Stimulated activated CD4-positive, alpha-beta T cell treated with anti-CD3 and anti-CD28 coated beads, Interleukin-2, amount 100 ng/mL, for 48 hours (primary cell): ENCODE measurements around the gene LGI4.
"Not testable (repeated sequence)": the region's sequence is repeated elsewhere in the genome, so short reads cannot be mapped to it uniquely, and the experiment has no call there.

ENCODE experiments used
- DNase-seq, 2 donors: peaks; one replicate each; pipeline ENCODE4 v3.0.0-alpha.2; 2020

The LGI4 gene

GRCh38 chr19:35160629-35161433 lies 26.0 kb upstream of the LGI4 start:
- DNase-seq: no peak

GRCh38 chr19:35159606-35160005 lies 24.7 kb upstream of the LGI4 start:
- DNase-seq: no peak

DNA sequence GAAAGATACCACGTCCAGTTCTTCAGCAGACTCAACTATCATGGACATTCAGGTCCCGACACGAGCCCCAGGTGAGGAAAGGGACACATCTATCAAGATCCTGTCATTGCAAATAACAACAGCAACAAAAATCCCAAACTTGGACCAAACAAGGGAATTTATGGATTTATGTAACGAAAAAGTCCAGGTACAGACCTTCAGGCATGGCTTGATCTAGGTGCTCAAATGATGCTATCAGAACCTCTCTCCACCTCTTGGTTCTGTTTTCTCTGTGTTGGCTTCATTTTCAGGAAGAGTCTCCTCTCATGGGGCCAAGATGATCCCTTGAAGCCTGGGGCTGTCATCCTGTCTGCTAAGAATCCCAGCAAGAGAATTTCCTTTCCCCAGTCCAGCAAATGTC lies 22.6 kb upstream of the LGI4 start:
- DNase-seq: no peak

DNA sequence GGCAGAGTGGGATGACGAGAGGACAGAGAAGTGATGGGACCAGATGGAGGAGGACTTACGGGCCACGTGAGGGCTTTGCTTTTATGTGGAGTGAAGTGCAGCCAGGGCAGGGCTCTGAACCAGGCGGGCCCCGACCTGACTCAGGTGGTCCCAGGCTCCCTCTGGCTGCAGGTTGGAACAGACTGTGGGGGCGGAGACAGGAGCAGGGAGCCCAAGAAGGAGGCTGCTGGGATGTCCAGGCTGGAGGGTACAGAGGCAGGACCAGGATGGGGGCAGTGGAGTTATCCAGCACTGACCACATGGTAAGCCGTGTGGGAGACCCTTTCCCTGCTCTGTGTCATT lies 21.8 kb upstream of the LGI4 start:
- DNase-seq: no peak

- no peak for DNase-seq
Observed at GRCh38 chr19:35155981-35156672, 21.3 kb upstream of the LGI4 start.

DNA sequence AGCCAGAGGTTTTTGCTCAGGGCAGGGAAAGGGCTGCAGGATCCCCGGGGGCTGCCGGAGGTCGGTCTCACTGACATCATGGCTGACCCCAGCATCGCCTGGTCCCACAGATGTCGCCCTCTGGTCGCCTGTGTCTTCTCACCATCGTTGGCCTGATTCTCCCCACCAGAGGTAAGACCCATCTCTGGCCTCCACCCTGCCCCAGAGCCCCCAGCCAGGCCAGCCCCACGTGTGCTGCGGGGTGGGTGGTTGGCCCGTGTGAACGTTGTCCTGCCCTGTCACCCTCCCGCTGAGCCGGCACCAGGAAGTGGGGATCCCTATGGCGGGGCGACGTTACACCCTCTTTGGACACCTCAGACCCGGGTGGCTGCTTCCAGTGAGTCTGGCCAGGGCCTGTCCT lies 20.6 kb upstream of the LGI4 start:
- no peak for DNase-seq

GRCh38 chr19:35154525-35155406 lies 19.9 kb upstream of the LGI4 start, which contains the start of gene FXYD5:
TSS of gene FXYD5 (plus strand) at chr19:35154735. CDS start at chr19:35155551, 816 bp downstream.
- DNase-seq: peak; percentile 73 to 74

DNA sequence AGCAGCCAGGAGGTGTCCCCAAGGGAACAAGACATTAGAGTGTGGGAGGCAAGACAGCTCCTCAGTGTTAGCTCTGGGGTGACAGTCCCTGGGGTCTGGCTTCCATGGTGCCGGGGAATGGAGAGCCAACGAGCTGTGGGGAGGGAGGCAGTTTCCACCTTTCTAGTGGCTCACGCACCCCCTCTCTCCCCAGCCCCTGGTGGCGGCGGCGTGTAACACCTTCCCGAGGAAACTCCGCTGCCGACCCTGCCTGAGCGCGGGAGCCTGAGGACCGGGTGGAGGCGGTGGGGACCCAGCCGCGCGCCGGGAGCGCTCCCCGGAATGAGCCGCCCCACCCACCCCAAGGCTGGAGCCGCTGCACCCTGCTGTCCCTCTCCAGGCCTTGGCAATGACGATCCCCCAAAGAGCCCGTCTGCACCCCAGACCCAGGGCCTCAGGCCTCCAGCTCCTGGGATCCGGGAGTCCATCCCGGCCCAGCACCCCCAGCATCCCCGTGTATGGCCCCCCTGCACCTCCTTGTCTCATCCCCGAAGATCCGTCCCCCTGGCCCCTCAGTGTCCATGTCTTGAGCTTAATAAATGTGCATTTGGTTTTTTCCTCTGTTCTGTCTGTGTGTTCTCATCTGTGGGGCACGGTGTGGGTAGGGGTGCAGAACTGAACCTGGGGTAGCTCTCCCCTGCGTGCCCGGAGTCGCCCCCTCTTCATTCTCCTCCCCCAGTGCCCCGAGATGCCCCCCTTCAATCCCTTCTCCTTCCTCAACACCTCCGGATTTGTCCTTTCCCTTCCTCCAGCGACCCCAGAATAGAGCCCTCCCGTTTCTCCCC lies 19.1 kb upstream of the LGI4 start:
- peak; percentile 73 to 74 for DNase-seq

GRCh38 chr19:35153129-35153522 lies 18.3 kb upstream of the LGI4 start:
- not testable (repeated sequence) for DNase-seq

- no peak for DNase-seq
Observed at GRCh38 chr19:35151273-35152065, 16.6 kb upstream of the LGI4 start.

- no peak for DNase-seq
Observed at GRCh38 chr19:35150445-35150844, 15.6 kb upstream of the LGI4 start.

DNA sequence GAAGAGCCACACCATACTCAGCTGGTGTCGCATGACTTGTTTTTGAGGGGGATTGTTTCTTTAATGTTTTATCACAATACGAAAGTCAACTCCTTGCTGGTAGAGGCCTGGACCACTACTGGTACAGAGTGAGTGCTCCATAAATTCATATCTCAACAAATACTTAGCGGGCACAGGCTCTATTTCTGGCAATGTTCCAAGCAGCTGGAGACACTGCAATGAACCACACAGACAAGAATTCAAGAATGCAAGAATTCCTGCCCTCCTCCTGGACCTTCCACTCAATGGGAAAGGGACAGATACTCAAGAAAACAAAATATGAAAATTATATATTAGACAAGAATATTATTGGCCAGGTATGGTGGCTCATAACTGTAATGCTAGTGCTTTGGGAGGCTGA lies 14.6 kb upstream of the LGI4 start:
- DNase-seq: no peak

GRCh38 chr19:35146746-35147459 lies 12.0 kb upstream of the LGI4 start:
- no peak for DNase-seq

- DNase-seq: no peak
Observed at GRCh38 chr19:35144600-35145436, 10.0 kb upstream of the LGI4 start.

DNA sequence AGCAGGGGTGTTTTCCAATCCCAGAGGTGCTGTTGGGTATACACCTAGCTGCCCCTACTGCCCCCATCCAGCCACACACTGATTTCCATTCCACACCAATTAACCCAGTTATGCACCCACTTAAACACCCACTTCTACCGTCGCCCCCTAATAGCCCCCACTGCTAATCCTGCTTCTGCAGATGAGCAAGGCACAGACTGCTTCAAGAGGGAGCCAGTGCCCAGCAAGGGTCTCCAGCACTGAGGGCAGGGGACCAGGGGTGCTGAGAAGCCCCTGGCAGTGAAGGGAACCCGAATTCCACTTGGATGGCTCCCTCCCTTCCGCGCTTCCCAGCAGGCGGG lies 9.4 kb upstream of the LGI4 start:
- no peak for DNase-seq

- no peak for DNase-seq
Observed at GRCh38 chr19:35143818-35144217, 9.0 kb upstream of the LGI4 start.

GRCh38 chr19:35143231-35143715 lies 8.4 kb upstream of the LGI4 start, which contains the start of gene FXYD7:
TSS of gene FXYD7 (plus strand) at chr19:35143255. CDS start at chr19:35143334, 79 bp downstream.
- no peak for DNase-seq

DNA sequence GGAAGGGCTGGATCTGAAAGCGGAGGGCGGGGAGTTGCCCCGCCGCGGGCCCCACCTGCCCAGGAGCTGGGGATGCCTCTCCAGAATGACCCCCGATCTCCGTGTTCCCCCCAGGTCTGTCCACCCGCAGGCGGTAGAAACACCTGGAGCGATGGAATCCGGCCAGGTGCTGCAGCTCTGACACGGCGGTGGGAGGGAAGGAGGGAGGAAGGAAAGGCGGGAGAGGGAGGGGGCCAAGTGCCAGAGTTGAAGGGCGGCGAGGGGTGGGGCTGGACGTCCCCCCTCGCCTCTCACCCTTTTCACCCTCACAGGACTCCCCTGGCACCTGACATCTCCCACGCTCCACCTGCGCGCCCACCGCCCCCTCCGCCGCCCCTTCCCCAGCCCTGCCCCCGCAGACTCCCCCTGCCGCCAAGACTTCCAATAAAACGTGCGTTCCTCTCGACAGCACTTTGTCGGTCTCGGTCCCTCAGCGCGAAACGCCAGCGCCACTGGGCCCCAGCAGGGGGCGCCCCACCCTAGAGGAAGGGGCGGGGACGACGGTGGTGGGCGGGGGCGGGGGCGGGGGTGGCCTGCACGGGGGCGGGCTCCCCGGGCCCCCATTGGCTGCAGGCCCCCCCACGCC lies 7.9 kb upstream of the LGI4 start:
- DNase-seq: peak; percentile 64 to 66

- DNase-seq: no peak
Observed at GRCh38 chr19:35141837-35142605, 7.2 kb upstream of the LGI4 start.
